ENCODE data around the gene DPRX.

DPRX gene, protein sequence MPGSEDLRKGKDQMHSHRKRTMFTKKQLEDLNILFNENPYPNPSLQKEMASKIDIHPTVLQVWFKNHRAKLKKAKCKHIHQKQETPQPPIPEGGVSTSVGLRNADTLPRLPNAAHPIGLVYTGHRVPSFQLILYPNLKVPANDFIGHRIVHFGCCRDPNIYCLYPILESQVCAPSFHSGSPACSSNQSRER

DNA sequence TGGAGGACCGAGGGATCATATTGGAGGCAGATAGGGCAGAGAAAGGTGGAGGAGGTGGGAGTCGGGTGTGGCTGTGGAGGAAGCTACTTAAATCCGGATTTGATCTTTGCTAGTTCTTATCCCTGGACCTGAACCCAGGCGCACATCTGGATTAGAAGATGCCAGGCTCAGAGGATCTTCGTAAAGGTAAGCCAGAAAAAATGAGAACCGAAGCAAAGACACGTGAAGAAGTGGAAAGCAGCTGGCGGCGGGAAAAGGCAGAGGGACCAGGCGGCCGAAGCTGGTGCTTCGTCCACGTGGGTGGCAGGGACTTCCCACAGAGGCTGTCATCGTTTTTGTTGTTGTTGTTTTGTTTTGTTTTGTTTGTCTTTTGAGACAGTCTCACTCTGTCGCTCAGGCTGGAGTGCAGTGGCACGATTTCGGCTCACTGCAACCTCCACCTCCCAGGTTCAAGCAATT lies at the start of gene DPRX:
Gene DPRX (plus strand): TSS at position 51 of the 459 bp plus-strand sequence. CDS start 108 bp downstream, at position 159.
- no peak for DNase-seq (ENCODE audit: low spot score)

DNA sequence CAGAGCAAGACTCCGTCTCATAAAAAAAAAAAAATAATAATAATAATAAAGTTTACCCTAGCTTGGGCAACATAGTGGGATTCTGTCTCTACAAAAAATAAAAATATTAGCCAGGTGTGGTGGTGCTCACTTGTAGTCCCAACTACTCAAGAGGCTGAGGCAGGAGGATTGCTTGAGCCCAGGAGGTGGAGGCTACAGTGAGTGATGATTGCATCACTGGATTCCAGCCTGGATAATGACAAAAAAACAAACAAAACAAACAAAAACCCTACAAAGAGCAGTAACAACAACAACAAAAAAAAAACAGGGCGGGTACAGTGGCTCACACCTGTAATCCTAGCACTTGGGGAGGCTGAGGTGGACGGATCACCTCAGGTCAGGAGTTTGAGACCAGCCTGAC lies 48.6 kb upstream of the DPRX start:
- DNase-seq (ENCODE audit: low spot score): no peak

DNA sequence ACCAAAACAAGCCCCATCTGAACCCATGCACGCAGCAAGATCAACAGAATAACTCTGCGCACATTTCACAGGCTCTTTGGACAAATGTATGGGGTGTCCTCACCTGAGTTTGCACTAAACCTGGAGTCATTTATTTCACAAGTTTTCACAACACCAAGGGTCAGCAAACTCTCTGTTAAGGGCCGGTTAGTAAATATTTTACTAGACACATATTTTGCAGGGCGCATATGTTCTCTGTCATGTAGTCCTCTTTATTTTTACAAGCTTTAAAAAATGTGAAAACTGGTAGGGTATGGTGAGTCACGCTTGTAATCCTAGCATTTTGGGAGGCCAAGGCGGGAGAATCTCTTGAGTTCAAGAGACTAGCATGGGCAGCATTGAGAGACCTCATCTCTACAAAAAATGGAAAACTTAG lies 45.5 kb upstream of the DPRX start:
- DNase-seq (ENCODE audit: low spot score): no peak

GRCh38 chr19:53594811-53595509 lies 36.8 kb upstream of the DPRX start:
- no peak for DNase-seq (ENCODE audit: low spot score)

DNA sequence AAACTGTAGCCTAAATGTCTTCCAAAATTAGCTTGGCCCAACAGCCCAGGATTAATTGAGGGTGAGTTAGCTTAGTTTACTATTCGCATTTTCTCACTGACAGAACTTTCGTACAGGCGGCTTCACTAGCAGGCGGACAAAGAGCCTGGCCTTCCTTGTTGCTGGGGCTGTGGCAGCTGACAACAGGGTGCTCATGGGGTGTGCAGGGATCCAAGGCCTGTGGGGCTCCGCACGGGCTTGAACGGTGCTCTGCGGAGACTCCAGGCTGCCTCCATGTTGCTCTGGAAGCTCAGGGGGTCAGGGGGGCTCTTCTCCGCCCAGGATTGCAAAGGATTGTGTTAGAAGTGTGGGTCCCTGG lies 36.3 kb upstream of the DPRX start:
- no peak for DNase-seq (ENCODE audit: low spot score)

GRCh38 chr19:53596056-53596455 lies 35.7 kb upstream of the DPRX start:
- DNase-seq (ENCODE audit: low spot score): no peak

GRCh38 chr19:53597023-53597422 lies 34.8 kb upstream of the DPRX start:
- no peak for DNase-seq (ENCODE audit: low spot score)

GRCh38 chr19:53598361-53598760 lies 33.4 kb upstream of the DPRX start:
- DNase-seq (ENCODE audit: low spot score): no peak

- no peak for DNase-seq (ENCODE audit: low spot score)
These were observed 31.6 kb upstream of the DPRX start for GRCh38 chr19:53600217-53600616.

GRCh38 chr19:53606031-53606430 lies 25.8 kb upstream of the DPRX start:
- no peak for DNase-seq (ENCODE audit: low spot score)

GRCh38 chr19:53608381-53608780 lies 23.4 kb upstream of the DPRX start:
- DNase-seq (ENCODE audit: low spot score): no peak

DNA sequence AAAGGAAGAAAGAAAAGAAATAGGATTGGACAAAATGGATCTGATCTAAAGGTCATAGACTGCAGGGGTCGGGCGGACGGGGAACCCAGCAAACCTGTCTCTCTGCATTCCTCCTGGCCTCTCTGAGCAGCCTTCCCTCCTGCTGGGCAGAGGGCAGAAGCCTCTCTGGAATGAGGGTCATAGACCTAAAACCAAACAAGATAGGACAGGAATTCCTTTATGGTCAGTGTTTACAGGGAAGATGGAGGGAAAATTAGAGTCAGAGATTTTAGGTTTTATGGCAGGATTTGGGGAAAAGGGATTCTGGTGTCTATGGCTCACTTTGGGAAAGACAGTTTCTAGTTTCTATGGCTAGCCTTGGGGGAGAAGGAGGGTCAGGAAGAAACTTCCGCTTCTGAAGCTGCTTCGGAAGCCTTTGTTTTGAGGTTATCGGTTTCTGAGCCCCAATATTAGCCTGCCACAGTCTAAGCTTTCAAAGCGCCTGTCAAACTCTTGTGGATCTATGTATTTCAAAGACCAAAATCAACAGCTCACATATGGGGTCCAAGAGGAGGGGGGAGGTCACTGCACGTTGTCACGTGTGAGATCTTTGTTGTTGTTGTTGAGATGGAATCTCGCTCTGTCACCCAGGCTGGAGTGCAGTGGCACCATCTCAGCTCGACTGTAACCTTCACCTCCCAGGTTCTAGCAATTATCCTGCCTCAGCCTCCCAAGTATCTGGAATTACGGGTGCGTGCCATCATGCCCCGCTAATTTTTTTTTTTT lies 18.9 kb upstream of the DPRX start:
- DNase-seq (ENCODE audit: low spot score): no peak

DNA sequence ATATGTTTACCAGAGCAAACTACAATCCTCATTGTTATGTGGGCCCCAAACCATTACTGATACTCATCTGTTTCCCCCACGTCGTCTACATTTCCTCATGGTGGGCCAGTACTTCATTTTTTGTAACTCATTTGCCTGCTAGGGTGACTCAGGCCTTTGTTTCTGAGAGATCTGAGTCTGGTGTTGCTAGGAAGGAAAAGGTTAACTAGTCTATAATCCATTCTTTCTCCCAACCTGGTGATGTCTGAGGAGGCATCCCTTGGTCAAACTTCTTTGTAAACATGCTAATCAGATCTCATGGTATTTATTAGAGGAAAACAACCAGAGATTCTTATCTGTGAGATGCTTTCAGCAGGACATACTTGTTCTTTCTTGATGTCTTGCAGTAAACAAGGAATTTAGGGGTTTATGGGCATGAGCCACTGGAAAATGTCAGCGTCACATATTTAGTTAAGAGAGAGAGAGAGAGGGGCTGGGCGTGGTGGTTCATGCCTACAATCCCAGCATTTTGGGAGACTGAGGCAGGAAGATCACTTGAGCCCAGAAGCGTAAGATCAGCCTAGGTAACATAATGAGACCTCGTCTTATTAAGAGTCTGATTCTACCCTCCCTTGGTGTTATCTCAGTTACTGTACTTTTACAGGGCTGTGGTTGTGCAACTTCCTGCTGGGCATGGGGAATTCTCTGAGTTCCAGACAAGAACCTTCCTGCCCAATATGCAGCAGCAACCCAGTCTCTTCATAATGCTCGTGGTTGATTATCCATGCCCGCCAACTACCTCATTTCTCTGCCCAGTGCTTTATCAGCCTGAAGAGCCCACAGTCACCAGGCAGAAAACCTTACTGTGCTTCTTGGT lies 9.7 kb upstream of the DPRX start:
- no peak for DNase-seq (ENCODE audit: low spot score)

GRCh38 chr19:53624771-53625545 lies 6.8 kb upstream of the DPRX start:
- DNase-seq (ENCODE audit: low spot score): no peak

DNA sequence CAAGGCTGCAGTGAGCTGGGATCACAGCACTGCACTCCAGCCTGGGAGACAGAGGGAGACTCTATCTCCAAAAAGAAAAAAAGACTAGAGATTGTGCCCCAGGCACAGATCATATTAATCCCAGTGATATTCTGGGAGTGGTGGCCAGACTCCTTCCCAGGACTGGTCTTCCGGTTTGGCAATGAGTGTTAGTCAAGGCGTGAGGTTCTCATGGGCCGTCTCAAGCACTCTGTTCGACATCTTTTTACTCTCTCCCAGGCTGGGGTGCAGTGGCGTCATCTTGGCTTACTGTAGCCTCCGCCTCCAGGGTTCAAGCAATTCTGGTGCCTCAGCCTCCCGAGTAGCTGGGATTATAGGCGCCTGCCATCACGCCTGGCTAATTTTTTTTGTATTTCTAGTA lies 5.3 kb upstream of the DPRX start:
- no peak for DNase-seq (ENCODE audit: low spot score)

- DNase-seq (ENCODE audit: low spot score): no peak
These were observed 4.8 kb upstream of the DPRX start for GRCh38 chr19:53626976-53627375.

- DNase-seq (ENCODE audit: low spot score): no peak
These were observed 3.0 kb downstream of the DPRX start for GRCh38 chr19:53634768-53635167.

- DNase-seq (ENCODE audit: low spot score): no peak
These were observed 7.7 kb downstream of the DPRX start for GRCh38 chr19:53639471-53639870.

DNA sequence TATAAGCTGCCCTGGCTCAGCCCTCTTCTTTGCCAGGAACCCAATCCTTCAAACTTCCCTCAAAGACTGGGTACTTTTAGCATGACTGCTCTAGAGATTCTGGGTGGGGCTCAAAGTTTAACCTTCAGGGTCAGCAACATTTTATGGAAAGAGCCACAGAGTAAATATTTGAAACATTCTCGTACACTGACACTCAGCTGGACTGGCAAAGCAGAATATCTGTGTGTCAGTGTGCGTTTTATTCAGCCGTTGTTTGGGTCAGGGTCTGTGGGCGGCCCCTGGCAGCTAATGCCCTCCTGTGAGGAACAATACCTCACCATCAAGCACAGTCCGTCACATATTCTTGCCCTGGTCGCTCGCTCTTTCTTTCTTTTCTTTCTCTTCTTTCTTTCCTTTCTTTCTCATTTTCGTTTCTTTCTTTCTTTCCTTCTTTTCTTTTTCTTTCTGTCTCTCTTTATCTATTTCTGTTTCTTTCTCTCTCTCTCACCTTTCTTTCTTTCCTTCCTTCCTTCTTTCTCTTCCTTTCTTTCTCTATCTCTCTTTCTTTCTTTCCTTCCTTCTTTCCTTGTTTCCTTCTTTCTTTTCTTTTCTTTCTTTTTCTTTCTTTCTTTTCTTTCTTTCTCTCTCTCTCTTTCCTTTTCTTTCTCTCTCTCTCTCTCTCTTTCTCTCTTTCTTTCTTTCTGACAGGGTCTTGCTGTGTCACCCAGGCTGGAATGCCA lies 10.7 kb downstream of the DPRX start:
- no peak for DNase-seq (ENCODE audit: low spot score)

- DNase-seq (ENCODE audit: low spot score): no peak
These were observed 12.4 kb downstream of the DPRX start for GRCh38 chr19:53644061-53644816.
